ENCODE results near the gene RNF207. TPM values are rescaled to one million over a fixed set of nuclear protein-coding genes. Genes with fewer than 3 reads are reported as not detected.

RNF207 gene
- total RNA-seq, 1 donor from 2014 or later = 3.1 TPM

GRCh38 chr1:6163191-6163972 is 42.5 kb upstream of the RNF207 start:
- H3F3A ChIP-seq (ENCODE audit: low read depth) = no peaks in the 10 kb centered on the region
- no peaks in the 10 kb centered on the region for H3K36me3 Mint-ChIP-seq
- H3K9me3 ChIP-seq (ENCODE audit: low read depth) = no peaks in the 10 kb centered on the region
- no peaks in the 10 kb centered on the region for H3K4me1 ChIP-seq
- no peak overlapping the region for H3K4me2 ChIP-seq
- H3K36me3 ChIP-seq = no peaks in the 10 kb centered on the region
- H3K4me1 Mint-ChIP-seq = peaks cover under 1% of the 10 kb centered on the region
- no peak overlapping the region for H3K27ac ChIP-seq
- H3K9ac ChIP-seq = no peak overlapping the region
- H3K27me3 Mint-ChIP-seq (ENCODE audit: insufficient read depth, low read depth) = peaks cover 20% of the 10 kb centered on the region
- TF ChIP-seq CTCF (IDR thresholded peaks at IDR 0.05) = no peak
- TF ChIP-seq EZH2phosphoT487 (IDR thresholded peaks at IDR 0.05) = no peak
- no peak for TF ChIP-seq EZH2 (IDR thresholded peaks at IDR 0.05)
- no peak for DNase-seq (ENCODE audit: low spot score)
- no peaks in the 10 kb centered on the region for H3K27me3 ChIP-seq
- no peaks in the 10 kb centered on the region for H3K9me3 Mint-ChIP-seq
- H4K20me1 ChIP-seq (ENCODE audit: low read depth) = peaks cover 23% of the 10 kb centered on the region
- H3K27ac Mint-ChIP-seq = no peak overlapping the region
- no peaks in the 10 kb centered on the region for H3K79me2 ChIP-seq (ENCODE audit: low read depth)
- H2AFZ ChIP-seq (replicated peaks) = no peak overlapping the region
- H3K4me3 Mint-ChIP-seq = no peak overlapping the region
- no peak overlapping the region for H3K4me3 ChIP-seq

GRCh38 chr1:6163973-6164617 is 41.8 kb upstream of the RNF207 start:
- no peak overlapping the region for H3K27ac Mint-ChIP-seq
- no peak overlapping the region for H3K4me3 ChIP-seq
- H4K20me1 ChIP-seq (ENCODE audit: low read depth) = peaks cover 23% of the 10 kb centered on the region
- H3K4me1 ChIP-seq = no peaks in the 10 kb centered on the region
- no peak overlapping the region for H3K9ac ChIP-seq
- no peaks in the 10 kb centered on the region for H3K4me1 Mint-ChIP-seq
- H2AFZ ChIP-seq (replicated peaks) = no peak overlapping the region
- H3K27ac ChIP-seq = no peak overlapping the region
- H3K79me2 ChIP-seq (ENCODE audit: low read depth) = no peaks in the 10 kb centered on the region
- peaks cover 20% of the 10 kb centered on the region for H3K27me3 Mint-ChIP-seq (ENCODE audit: insufficient read depth, low read depth)
- no peaks in the 10 kb centered on the region for H3K36me3 ChIP-seq
- no peaks in the 10 kb centered on the region for H3K27me3 ChIP-seq
- H3F3A ChIP-seq (ENCODE audit: low read depth) = no peaks in the 10 kb centered on the region
- H3K9me3 ChIP-seq (ENCODE audit: low read depth) = no peaks in the 10 kb centered on the region
- no peaks in the 10 kb centered on the region for H3K36me3 Mint-ChIP-seq
- no peak overlapping the region for H3K4me2 ChIP-seq
- no peak for DNase-seq (ENCODE audit: low spot score)
- no peak overlapping the region for H3K4me3 Mint-ChIP-seq
- TF ChIP-seq EZH2phosphoT487 (IDR thresholded peaks at IDR 0.05) = no peak
- TF ChIP-seq EZH2 (IDR thresholded peaks at IDR 0.05) = no peak
- TF ChIP-seq CTCF (IDR thresholded peaks at IDR 0.05) = no peak
- H3K9me3 Mint-ChIP-seq = no peaks in the 10 kb centered on the region

GRCh38 chr1:6165027-6165426 is 40.9 kb upstream of the RNF207 start:
- TF ChIP-seq EZH2phosphoT487 (IDR thresholded peaks at IDR 0.05) (no peak), EZH2 (IDR thresholded peaks at IDR 0.05) (no peak), CTCF (IDR thresholded peaks at IDR 0.05) (no peak)
- Histone ChIP-seq H3K36me3 (no peaks in the 10 kb centered on the region), H3K27me3 (no peaks in the 10 kb centered on the region), H3F3A (ENCODE audit: low read depth) (no peaks in the 10 kb centered on the region), H3K4me3 (no peak overlapping the region), H3K4me1 (no peaks in the 10 kb centered on the region), H2AFZ (replicated peaks) (no peak overlapping the region), H3K27ac (no peak overlapping the region), H4K20me1 (ENCODE audit: low read depth) (peaks cover 23% of the 10 kb centered on the region), H3K79me2 (ENCODE audit: low read depth) (no peaks in the 10 kb centered on the region), H3K9ac (no peak overlapping the region), H3K4me2 (no peak overlapping the region), H3K9me3 (ENCODE audit: low read depth) (no peaks in the 10 kb centered on the region)
- H3K9me3 Mint-ChIP-seq = no peaks in the 10 kb centered on the region
- H3K4me1 Mint-ChIP-seq = no peaks in the 10 kb centered on the region
- no peak for DNase-seq (ENCODE audit: low spot score)
- no peaks in the 10 kb centered on the region for H3K36me3 Mint-ChIP-seq
- H3K27me3 Mint-ChIP-seq (ENCODE audit: insufficient read depth, low read depth) = peaks cover 19% of the 10 kb centered on the region
- H3K27ac Mint-ChIP-seq = no peak overlapping the region
- H3K4me3 Mint-ChIP-seq = no peak overlapping the region
